DMS53 treated with DMSO at 0.1 percent for 48 hours (cell line): ENCODE results near the gene SLC2A2.

ENCODE experiments used
- DNase-seq: peaks from one replicate; lab custom pipeline; 2025; ENCODE audit not compliant: unreplicated experiment; lab: John Stamatoyannopoulos, UW

Gene SLC2A2

GRCh38 chr3:171026597-171027293 lies at the start of gene SLC2A2:
SLC2A2 (minus strand) TSS chr3:171026720; CDS start chr3:171026670, 50 bp downstream.
- DNase-seq, result no peak

GRCh38 chr3:171072432-171072831 lies 45.9 kb upstream of the SLC2A2 start:
- DNase-seq, result no peak

- DNase-seq, result no peak
These were observed 42.1 kb upstream of the SLC2A2 start for GRCh38 chr3:171068658-171069057.

- DNase-seq, result no peak
These were observed 39.7 kb upstream of the SLC2A2 start for GRCh38 chr3:171066206-171066605.

GRCh38 chr3:171065732-171066131 lies 39.2 kb upstream of the SLC2A2 start:
- DNase-seq, result no peak

GRCh38 chr3:171064461-171064860 lies 37.9 kb upstream of the SLC2A2 start:
- no peak for DNase-seq

GRCh38 chr3:171061749-171062148 lies 35.2 kb upstream of the SLC2A2 start:
- no peak for DNase-seq

- DNase-seq, result no peak
These were observed 33.5 kb upstream of the SLC2A2 start for GRCh38 chr3:171059978-171060377.

- DNase-seq, result no peak
These were observed 32.5 kb upstream of the SLC2A2 start for GRCh38 chr3:171058873-171059603.

- DNase-seq, result no peak
These were observed 31.5 kb upstream of the SLC2A2 start for GRCh38 chr3:171058058-171058457.

- DNase-seq, result no peak
These were observed 30.6 kb upstream of the SLC2A2 start for GRCh38 chr3:171057072-171057471.

GRCh38 chr3:171056528-171056927 lies 30.0 kb upstream of the SLC2A2 start:
- no peak for DNase-seq

GRCh38 chr3:171055336-171056178 lies 29.0 kb upstream of the SLC2A2 start:
- DNase-seq, result peak; percentile 53

GRCh38 chr3:171054921-171055320 lies 28.4 kb upstream of the SLC2A2 start:
- no peak for DNase-seq

GRCh38 chr3:171054231-171054630 lies 27.7 kb upstream of the SLC2A2 start:
- no peak for DNase-seq

GRCh38 chr3:171049861-171050444 lies 23.4 kb upstream of the SLC2A2 start:
- DNase-seq, result peak; percentile 65

GRCh38 chr3:171046760-171047159 lies 20.2 kb upstream of the SLC2A2 start:
- no peak for DNase-seq

GRCh38 chr3:171044835-171045793 lies 18.6 kb upstream of the SLC2A2 start:
- DNase-seq, result no peak

- DNase-seq, result no peak
These were observed 17.9 kb upstream of the SLC2A2 start for GRCh38 chr3:171044384-171044783.

GRCh38 chr3:171039674-171040073 lies 13.2 kb upstream of the SLC2A2 start:
- DNase-seq, result no peak
